NCI-H1105 (cell line): ENCODE results near the gene ACTR5.
"Not testable (repeated sequence)": the region's sequence is repeated elsewhere in the genome, so short reads cannot be mapped to it uniquely, and the experiment has no call there.

Source experiments
- DNase-seq: peaks from one replicate; lab custom pipeline; 2025; lab: John Stamatoyannopoulos, UW

Gene ACTR5

GRCh38 chr20:38766071-38766470 is 17.8 kb downstream of the ACTR5 start:
- DNase-seq, result no peak

GRCh38 chr20:38769376-38770295 is 21.4 kb downstream of the ACTR5 start:
- no peak for DNase-seq

- no peak for DNase-seq
Measured at GRCh38 chr20:38770546-38770945, 22.3 kb downstream of the ACTR5 start.

DNA sequence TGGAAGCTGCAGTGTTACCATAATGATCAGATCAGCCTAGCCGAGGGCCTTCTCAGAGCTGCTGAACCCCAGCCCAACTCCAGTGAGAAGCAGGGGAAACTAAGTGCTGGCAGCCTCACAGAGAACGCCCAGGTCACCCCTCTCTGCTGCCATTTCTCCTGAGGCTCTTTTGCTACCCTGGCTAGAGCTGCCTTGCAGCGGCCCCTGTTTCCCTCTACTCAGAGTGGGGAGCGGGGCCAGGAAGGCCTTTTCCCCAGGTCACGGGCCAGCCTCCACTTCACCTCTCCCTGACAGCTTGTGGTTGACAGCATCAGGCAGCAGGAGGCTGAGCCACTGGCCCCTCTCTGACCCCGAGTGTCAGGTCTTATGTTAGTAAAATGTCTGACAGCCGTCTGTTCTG is 22.7 kb downstream of the ACTR5 start:
- DNase-seq, result no peak

DNA sequence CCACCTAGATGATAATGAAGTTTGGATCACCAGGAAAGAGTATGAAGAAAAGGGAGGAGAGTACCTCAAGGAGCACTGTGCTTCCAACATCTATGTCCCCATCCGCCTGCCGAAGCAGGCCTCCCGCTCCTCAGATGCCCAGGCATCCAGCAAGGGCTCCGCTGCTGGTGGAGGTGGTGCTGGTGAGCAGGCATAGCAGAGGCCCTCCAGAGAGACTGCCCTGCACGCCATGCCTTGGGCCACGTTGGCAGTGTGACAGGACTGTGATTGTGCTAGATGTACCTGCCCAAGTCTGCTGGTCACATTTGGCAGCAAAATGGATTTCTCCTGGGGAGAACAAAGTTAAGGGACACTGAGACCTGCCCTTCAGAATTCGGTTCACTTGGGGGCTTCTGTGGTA is 23.4 kb downstream of the ACTR5 start:
- no peak for DNase-seq

GRCh38 chr20:38774167-38774566 is 25.9 kb downstream of the ACTR5 start:
- no peak for DNase-seq

GRCh38 chr20:38776363-38776762 is 28.1 kb downstream of the ACTR5 start:
- DNase-seq, result no peak

DNA sequence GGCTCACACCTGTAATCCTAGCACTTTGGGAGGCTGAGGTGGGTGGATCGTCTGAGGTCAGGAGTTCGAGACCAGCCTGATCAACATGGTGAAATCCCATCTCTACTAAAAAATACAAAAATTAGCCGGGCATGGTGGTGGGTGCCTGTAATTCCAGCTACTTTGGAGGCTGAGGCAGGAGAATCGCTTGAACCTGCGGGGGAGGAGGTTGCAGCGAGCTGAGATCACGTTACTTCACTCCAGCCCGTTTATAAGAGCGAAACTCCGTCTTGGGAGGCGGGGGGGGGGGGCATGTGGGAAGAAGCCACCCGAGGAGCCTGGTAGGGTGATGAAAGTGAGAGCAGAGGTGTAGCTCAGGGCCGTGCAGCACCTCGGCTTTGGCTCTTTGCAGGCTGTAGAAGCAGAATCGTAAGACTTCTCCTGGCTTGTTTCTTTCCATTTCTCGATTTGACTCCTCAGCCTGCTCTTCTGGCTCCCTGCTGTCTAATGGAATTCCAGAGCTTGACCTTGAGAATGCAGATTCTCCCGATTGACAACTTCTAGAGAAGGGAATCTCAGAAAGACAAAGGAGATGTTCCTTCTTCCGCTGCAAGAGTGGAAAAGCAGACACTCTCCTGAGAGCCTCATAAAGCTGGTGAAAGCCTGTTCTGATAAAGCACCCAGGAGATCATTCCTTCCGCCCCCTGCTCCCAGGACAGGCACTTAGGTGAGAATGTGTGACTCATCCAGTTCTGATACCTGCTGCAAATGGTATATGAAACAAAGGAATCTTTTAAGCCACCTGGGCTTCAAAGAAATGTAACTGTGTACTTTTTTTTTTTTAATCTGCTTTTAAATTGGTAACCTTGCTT is 31.2 kb downstream of the ACTR5 start:
- DNase-seq, result no peak

GRCh38 chr20:38782275-38782674 is 34.0 kb downstream of the ACTR5 start:
- DNase-seq, result no peak

GRCh38 chr20:38787870-38788269 is 39.6 kb downstream of the ACTR5 start:
- no peak for DNase-seq

GRCh38 chr20:38789503-38790199 is 41.4 kb downstream of the ACTR5 start:
- DNase-seq, result no peak

DNA sequence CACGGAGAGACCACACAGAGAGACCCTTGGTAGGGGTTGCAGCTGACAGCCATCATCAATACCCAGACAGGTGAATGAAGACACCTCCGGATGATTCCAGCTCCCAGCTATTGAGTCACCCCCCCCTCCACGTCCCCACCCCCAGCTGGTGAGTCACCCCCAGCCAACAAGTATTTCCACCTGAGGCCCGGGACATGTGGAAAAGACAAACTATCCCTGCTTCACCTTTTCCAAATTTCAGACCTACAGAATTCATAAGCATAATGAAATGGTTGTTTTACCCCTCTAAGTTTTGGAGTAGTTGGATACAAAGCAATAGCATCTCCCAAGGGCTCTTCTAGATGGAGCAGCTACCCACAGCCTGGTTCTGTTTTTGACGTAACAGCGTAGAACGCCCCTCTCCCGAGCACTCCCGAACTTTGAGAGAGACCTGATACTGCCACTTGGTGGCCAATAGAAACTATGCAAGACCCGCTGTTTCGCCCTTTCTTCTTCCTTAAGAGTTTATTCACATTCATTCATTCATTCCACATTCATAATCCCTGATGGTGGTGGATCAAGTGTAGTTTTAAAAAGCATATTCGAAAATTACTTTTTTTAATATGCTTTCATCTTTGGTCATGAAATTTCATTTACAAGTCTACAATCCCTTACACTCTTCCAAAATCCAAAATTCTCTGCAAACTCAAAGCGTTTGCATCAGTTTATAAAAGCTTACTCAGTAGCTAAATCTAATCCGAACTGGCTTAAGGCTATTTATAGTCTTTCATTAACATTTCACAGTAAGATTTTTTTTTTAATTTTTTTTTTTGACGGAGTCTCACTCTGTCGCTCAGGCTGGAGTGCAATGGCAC is 42.2 kb downstream of the ACTR5 start:
- DNase-seq, result peak; percentile 39

DNA sequence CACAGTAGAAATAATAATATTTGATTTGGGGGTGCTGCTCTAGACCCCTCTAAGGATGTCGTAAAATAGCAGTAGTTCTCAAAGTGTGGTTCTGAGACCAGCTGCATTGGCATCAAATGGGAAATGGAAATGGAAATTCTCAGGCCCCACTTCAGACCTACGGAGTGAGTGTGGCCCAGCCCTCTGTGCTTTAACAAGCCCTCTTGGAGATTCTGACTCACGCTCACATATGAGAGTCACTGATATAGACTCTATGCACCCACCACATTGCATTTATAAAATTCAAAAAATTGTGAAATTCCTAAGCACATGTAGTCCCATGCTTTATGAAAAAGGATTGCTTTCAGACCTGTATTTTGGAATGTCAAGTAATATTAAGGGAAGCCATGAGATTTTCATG is 43.0 kb downstream of the ACTR5 start:
- DNase-seq, result no peak

GRCh38 chr20:38791940-38792339 is 43.7 kb downstream of the ACTR5 start:
- DNase-seq, result no peak

- DNase-seq, result not testable (repeated sequence)
Measured at GRCh38 chr20:38794057-38794456, 45.8 kb downstream of the ACTR5 start.

- no peak for DNase-seq
Measured at GRCh38 chr20:38798266-38798665, 50.0 kb downstream of the ACTR5 start.

DNA sequence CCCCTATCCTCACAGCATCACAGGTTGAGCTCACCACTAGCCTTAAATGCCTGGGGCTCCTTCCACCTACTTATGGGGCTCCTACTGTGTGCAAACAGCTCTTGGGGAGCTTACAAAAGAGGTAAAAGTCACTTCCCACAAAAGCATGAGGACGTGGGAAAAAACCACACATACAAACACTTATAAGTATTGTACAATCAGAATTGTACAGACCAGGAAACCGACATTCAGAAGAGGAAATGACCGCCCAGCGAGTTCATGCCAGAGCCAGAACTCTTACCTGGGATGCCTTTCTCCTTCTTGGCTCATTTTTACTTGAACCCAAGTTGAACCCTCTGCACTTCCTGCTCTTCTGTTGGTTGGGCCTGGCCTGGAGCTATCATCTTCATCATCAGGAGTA is 50.9 kb downstream of the ACTR5 start:
- no peak for DNase-seq

DNA sequence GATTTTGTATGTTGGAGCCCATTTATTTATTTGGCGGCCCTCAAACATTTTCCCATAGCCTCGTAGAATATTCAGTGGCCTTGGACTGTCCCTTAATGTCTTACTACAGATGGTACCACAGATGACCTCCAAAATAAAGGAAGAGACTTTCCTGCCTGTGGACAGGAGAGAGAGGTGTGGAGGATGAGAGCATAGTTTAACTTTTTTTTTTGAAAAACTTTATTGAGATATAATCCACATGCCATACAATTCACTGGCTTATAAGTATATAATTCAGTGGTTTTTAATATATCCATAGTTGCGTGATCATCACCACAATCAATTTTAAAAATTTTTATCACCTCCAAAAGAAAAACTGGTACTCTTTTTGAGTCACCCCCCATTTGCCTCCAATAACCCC is 52.6 kb downstream of the ACTR5 start:
- no peak for DNase-seq

DNA sequence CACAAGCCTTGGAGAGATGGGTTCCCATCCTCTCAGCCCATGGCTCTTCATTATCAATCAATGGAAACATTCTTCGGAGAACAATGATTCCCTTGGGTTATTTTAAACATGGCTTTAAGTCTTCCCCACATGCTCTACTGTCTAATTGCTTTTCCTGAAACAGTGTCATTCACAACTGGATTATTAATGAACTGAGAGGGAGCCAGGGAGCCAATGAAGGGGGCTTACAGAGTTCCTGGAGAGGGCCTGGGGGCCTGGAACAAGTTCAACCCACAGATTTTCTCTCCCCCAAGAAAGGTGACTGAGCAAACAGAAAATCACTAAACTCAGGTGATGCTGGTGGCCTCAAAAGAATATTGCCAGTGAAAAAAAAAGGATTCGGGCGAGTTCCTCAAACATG is 56.0 kb downstream of the ACTR5 start:
- DNase-seq, result no peak

DNA sequence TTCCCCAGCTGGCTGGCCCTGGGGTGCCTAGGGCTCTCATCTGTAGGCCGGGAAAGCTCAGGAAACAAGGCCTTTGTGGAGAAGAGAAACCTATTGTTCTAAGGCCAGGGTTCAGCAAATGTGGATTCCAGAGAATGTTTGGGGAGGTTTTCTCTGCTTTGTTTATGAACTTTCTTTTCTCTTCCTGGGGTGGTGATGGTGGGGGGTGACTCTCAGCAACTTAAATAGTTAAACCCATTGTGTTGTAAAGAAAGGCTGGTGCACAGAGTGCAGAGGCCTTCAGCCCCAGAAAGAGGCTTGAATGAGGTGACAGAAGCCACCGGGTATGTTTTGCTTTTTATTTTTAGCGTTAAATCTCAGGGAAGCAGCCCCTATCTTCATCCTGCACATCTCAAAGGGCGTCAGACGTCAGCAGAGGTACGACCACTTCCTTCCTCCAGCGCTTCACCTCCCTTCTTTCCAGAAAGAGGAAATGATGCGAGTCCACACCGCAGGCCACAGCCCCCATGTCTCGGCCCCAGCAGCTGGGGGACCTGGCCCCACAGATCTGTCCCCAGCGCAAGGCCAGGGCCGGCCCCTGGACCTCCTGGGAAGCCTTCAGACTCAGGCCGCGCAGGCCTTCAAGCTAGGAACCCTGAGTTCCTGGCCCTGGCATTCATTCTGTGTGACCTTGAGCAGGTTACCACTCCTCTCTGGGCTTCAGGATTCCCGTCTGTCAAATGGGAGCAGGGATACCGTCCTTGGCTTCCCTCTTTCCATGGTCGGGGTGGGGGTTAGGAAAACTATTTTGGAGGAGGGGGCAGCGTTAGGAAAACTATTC is 56.6 kb downstream of the ACTR5 start:
- DNase-seq, result no peak
